GM23248 (cell line): ENCODE results near the gene STRAP. TPM values are rescaled to one million over a fixed set of nuclear protein-coding genes. Genes with fewer than 3 reads are reported as not detected.

Source experiments
- DNase-seq: peaks from one replicate; pipeline ENCODE4 v3.0.0-alpha.2; 2015
- H2AFZ ChIP-seq: fragments of 200-600 bp; sonication (generic); 2 replicates; pipeline ENCODE4 v1.6.1; 2016; ENCODE audit warnings: antibody characterized with exemption
- H3F3A ChIP-seq: fragments of 200-600 bp; sonication (generic); 2 replicates; pipeline ENCODE4 v1.6.1; 2016; ENCODE audit warnings: mild to moderate bottlenecking, antibody characterized with exemption, mixed run types; ENCODE audit not compliant: insufficient read depth
- H3K27ac ChIP-seq: fragments of 200-600 bp; sonication (generic); 2 replicates; pipeline ENCODE4 v1.5.1; 2016; ENCODE audit warnings: mild to moderate bottlenecking
- H3K27me3 ChIP-seq: fragments of 200-600 bp; sonication (generic); replicated peaks from 2 replicates; pipeline ENCODE4 v1.6.1; 2016; ENCODE audit warnings: mild to moderate bottlenecking; ENCODE audit not compliant: insufficient read depth
- H3K36me3 ChIP-seq: fragments of 200-600 bp; sonication (generic); 2 replicates; pipeline ENCODE4 v1.6.1; 2016; ENCODE audit warnings: low read depth, mild to moderate bottlenecking
- H3K4me1 ChIP-seq: fragments of 200-600 bp; sonication (generic); 2 replicates; pipeline ENCODE4 v1.6.1; 2016; ENCODE audit warnings: mild to moderate bottlenecking; ENCODE audit not compliant: insufficient read depth
- H3K4me2 ChIP-seq: fragments of 200-600 bp; sonication (generic); one replicate; pipeline ENCODE4 v1.6.1; 2016; ENCODE audit warnings: mild to moderate bottlenecking; ENCODE audit not compliant: unreplicated experiment
- H3K4me3 ChIP-seq: fragments of 200-600 bp; sonication (generic); 2 replicates; pipeline ENCODE4 v1.5.1; 2016; ENCODE audit warnings: mild to moderate bottlenecking
- H3K79me2 ChIP-seq: fragments of 200-600 bp; sonication (generic); 2 replicates; pipeline ENCODE4 v1.6.1; 2016; ENCODE audit warnings: mild to moderate bottlenecking; ENCODE audit not compliant: insufficient read depth
- H3K9ac ChIP-seq: fragments of 200-600 bp; sonication (generic); 2 replicates; pipeline ENCODE4 v1.6.1; 2016; ENCODE audit warnings: mild to moderate bottlenecking
- H3K9me2 ChIP-seq: fragments of 200-600 bp; sonication (generic); 2 replicates; pipeline ENCODE4 v1.6.1; 2016; ENCODE audit warnings: mixed run types, mild to moderate bottlenecking, moderate library complexity; ENCODE audit not compliant: insufficient read depth
- H3K9me3 ChIP-seq: fragments of 200-600 bp; sonication (generic); one replicate; pipeline ENCODE4 v1.6.1; 2017; ENCODE audit warnings: low read depth
- H4K20me1 ChIP-seq: fragments of 200-600 bp; sonication (generic); 2 replicates; pipeline ENCODE4 v1.6.0; 2016; ENCODE audit not compliant: insufficient read depth
- EZH2 ChIP-seq: fragments of 200-600 bp; sonication (generic); IDR thresholded peaks from 2 replicates; pipeline ENCODE4 v1.6.1; 2018; ENCODE audit warnings: antibody characterized with exemption, mild to moderate bottlenecking; ENCODE audit not compliant: insufficient read depth, poor library complexity, severe bottlenecking
- EZH2phosphoT487 ChIP-seq: fragments of 200-600 bp; sonication (generic); IDR thresholded peaks from 2 replicates; pipeline ENCODE4 v1.6.1; 2018; ENCODE audit warnings: antibody characterized with exemption, moderate library complexity, mild to moderate bottlenecking, low read depth; ENCODE audit not compliant: insufficient read depth
- WGBS, 2 experiments: methylation state at CpG; one replicate each; pipeline ENCODE4 v1.1.6; 2015 to 2017; ENCODE audit warnings: low lambda C conversion rate in 2 of 2, low coverage in 1 of 2; ENCODE audit errors: missing lambda C conversion rate in 2 of 2; 5-methylcytosine and 5-hydroxymethylcytosine counted together
- in situ Hi-C: fragments of 300-500 bp; cut with MboI; formaldehyde crosslinking; loops from 2 replicates; pipeline ENCODE4 v1.15.0; 2020
- polyA plus RNA-seq: library from polyadenylated mRNA; unstranded; fragments of >200 nt; fragmentation: Nextera tagmentation; extraction: Ambion mirVana; gene quantifications from 2 replicates; pipeline ENCODE4 v1.2.1, GENCODE V29; 2016
- total RNA-seq: library from RNA; depleted of rRNA; stranded (reverse); fragments of >200 nt; shearing (Covaris generic); gene quantifications from 2 replicates; pipeline ENCODE4 v1.2.3, GENCODE V29; 2014

The STRAP gene
- total and polyA plus RNA-seq, 2 experiments from 2014 or later: 128 to 284 TPM

DNA sequence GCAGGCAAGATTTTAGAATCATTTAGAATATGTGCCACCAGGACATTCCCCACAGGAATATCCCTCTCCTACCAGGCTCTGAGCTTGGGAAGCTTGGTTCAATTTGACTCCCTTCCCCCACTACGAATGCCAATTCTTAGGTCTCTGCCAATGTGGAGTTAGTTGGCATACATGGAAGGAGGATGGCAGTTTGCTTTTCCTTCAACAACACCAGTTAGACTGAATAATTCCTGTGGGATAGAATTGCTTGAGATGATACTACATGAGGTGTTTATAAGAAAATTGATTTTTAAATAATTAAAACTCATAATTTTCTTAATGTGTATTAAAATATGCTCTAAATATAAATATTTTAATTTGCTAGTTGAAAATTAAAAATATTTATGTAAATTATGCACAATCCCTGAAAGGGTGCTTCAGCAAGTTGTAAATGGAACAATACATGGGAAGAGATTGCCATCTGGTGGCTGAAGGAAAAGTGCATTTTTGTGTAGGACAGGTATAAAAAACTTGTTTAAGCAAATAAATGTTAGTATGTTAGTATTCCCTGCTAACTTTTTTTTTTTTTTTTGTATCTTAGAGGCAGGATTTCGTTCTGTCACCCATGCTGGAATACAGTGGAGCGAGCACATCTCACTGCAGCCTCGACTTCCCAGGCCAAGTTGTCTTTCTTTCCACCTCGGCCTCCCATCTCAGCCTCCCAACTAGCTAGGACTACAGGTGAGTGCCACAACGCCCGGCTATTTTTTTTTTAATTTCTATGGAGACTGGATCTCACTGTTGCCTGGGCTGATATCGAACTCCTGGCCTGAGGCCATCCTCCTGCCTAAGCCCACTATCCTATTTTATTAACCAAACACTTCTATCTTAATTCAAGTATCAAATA is 25.8 kb upstream of the STRAP start:
- WGBS, 2 experiments: 38 to 45% methylated on average over 8 of the region's 8 CpGs
- no peaks in the 10 kb centered on the region for H3K79me2 ChIP-seq
- in situ Hi-C loops: loop anchor here (10.0 to 25.0 kb wide), 2 partner anchors 322 to 569 kb away; no protein-coding TSS in a partner anchor
- no peaks in the 10 kb centered on the region for H4K20me1 ChIP-seq
- H3K9me2 ChIP-seq: 0 out of 2 replicates have a peak, but pooled peaks cover 4% of the 10 kb centered on the region
- peak overlapping the region; percentile 47 for H3K4me3 ChIP-seq
- no peaks in the 10 kb centered on the region for H3K9me3 ChIP-seq
- H3K4me2 ChIP-seq: peak overlapping the region; percentile 81
- TF ChIP-seq EZH2: no peak
- no peak for TF ChIP-seq EZH2phosphoT487
- H3K36me3 ChIP-seq: no peaks in the 10 kb centered on the region
- H3K27ac ChIP-seq: peak overlapping the region; percentile 44
- H2AFZ ChIP-seq: peak overlapping the region; percentile 55
- peak; percentile 74 for DNase-seq
- H3K4me1 ChIP-seq: peaks cover 25% of the 10 kb centered on the region
- H3F3A ChIP-seq: peaks cover 17% of the 10 kb centered on the region
- H3K9ac ChIP-seq: peak overlapping the region; percentile 45
- H3K27me3 ChIP-seq: no peaks in the 10 kb centered on the region

GRCh38 chr12:15858353-15858752 is 23.8 kb upstream of the STRAP start:
- H3K9ac ChIP-seq: no peak overlapping the region
- peaks cover 21% of the 10 kb centered on the region for H3K4me1 ChIP-seq
- H3K27ac ChIP-seq: no peak overlapping the region
- H3K4me3 ChIP-seq: no peak overlapping the region
- no peaks in the 10 kb centered on the region for H4K20me1 ChIP-seq
- H3F3A ChIP-seq: peaks cover 12% of the 10 kb centered on the region
- no peaks in the 10 kb centered on the region for H3K79me2 ChIP-seq
- TF ChIP-seq EZH2 (no peak), EZH2phosphoT487 (no peak)
- DNase-seq: no peak
- H2AFZ ChIP-seq: no peak overlapping the region
- no peaks in the 10 kb centered on the region for H3K9me2 ChIP-seq
- no peaks in the 10 kb centered on the region for H3K9me3 ChIP-seq
- in situ Hi-C loops: loop anchor here (10.0 to 25.0 kb wide), 2 partner anchors 324 to 571 kb away; no protein-coding TSS in a partner anchor
- no peak overlapping the region for H3K4me2 ChIP-seq
- WGBS, 2 experiments: 38 to 46% methylated on average over 2 of the region's 2 CpGs
- H3K27me3 ChIP-seq: no peaks in the 10 kb centered on the region
- no peaks in the 10 kb centered on the region for H3K36me3 ChIP-seq

- H4K20me1 ChIP-seq: no peaks in the 10 kb centered on the region
- H3K9me2 ChIP-seq: no peaks in the 10 kb centered on the region
- DNase-seq: no peak
- no peaks in the 10 kb centered on the region for H3K9me3 ChIP-seq
- H3K27ac ChIP-seq: no peak overlapping the region
- H3K4me2 ChIP-seq: no peak overlapping the region
- H3K4me3 ChIP-seq: no peak overlapping the region
- in situ Hi-C loops: loop anchor here (10.0 to 25.0 kb wide), 2 partner anchors 324 to 572 kb away; no protein-coding TSS in a partner anchor
- peaks cover 26% of the 10 kb centered on the region for H3K4me1 ChIP-seq
- no peaks in the 10 kb centered on the region for H3K36me3 ChIP-seq
- peaks cover 12% of the 10 kb centered on the region for H3F3A ChIP-seq
- no peak overlapping the region for H3K9ac ChIP-seq
- no peak overlapping the region for H2AFZ ChIP-seq
- TF ChIP-seq EZH2 (no peak), EZH2phosphoT487 (no peak)
- H3K27me3 ChIP-seq: no peaks in the 10 kb centered on the region
- 84 to 85% methylated on average over 4 of the region's 4 CpGs for WGBS, 2 experiments
- H3K79me2 ChIP-seq: no peaks in the 10 kb centered on the region
Observed at GRCh38 chr12:15859116-15859515, 23.1 kb upstream of the STRAP start.

GRCh38 chr12:15861404-15861803 is 20.8 kb upstream of the STRAP start:
- Histone ChIP-seq H3K9ac (no peak overlapping the region), H3K9me3 (no peaks in the 10 kb centered on the region), H3K36me3 (no peaks in the 10 kb centered on the region), H3F3A (no peaks in the 10 kb centered on the region), H3K4me2 (no peak overlapping the region), H3K4me1 (peaks cover 8% of the 10 kb centered on the region; the same call in 1 of the 2 replicates), H2AFZ (no peak overlapping the region), H3K4me3 (no peak overlapping the region), H3K27me3 (no peaks in the 10 kb centered on the region), H3K27ac (no peak overlapping the region), H3K79me2 (no peaks in the 10 kb centered on the region), H4K20me1 (no peaks in the 10 kb centered on the region), H3K9me2 (no peaks in the 10 kb centered on the region)
- no peak for TF ChIP-seq EZH2phosphoT487
- no peak for TF ChIP-seq EZH2
- 55 to 57% methylated on average over 1 of the region's 1 CpG for WGBS, 2 experiments
- no peak for DNase-seq
- in situ Hi-C loops: loop anchor here (25.0 kb wide), 1 partner anchor 574 kb away; no protein-coding TSS in a partner anchor
